Left lung (tissue), 14 donors: ENCODE measurements around the gene HECTD1. TPM values are rescaled to one million over a fixed set of nuclear protein-coding genes. Genes with fewer than 3 reads are reported as not detected.
A peak's percentile ranks its signal among the peaks of the same experiment; 100 is the strongest.
"Not testable (repeated sequence)": the region's sequence is repeated elsewhere in the genome, so short reads cannot be mapped to it uniquely, and the experiment has no call there.

Source experiments
- ATAC-seq: fragments of 200-7000 bp; cut with Tn5 transposase; one replicate; pipeline ENCODE4 v1.9.1; 2020; ENCODE audit warnings: moderate library complexity
- DNase-seq, 4 donors: peaks; one replicate each; pipeline ENCODE4 v3.0.0-alpha.2; 2013 to 2020
- H3K27ac ChIP-seq, 2 donors: fragments of 200-600 bp; sonication (generic) in 1 of 2; one replicate each; pipeline versions ENCODE4 v1.5.0 to v1.8.0; 2020 to 2021
- H3K27me3 ChIP-seq, 2 donors: fragments of 200-600 bp; sonication (generic) in 1 of 2; one replicate each; pipeline versions ENCODE4 v1.5.0 to v1.8.0; 2020 to 2021
- H3K36me3 ChIP-seq, 2 donors: fragments of 200-600 bp; sonication (generic) in 1 of 2; one replicate each; pipeline versions ENCODE4 v1.5.0 to v1.8.0; 2020 to 2021
- H3K4me1 ChIP-seq, 2 donors: fragments of 200-600 bp; one replicate each; pipeline ENCODE4 v1.8.0; 2021
- H3K4me3 ChIP-seq, 2 donors: fragments of 200-600 bp; sonication (generic) in 1 of 2; one replicate each; pipeline versions ENCODE4 v1.5.0 to v1.8.0; 2020 to 2021; ENCODE audit warnings: mild to moderate bottlenecking in 1 of 2
- H3K9me3 ChIP-seq, 2 donors: fragments of 200-600 bp; sonication (generic) in 1 of 2; one replicate each; pipeline versions ENCODE4 v1.5.0 to v1.8.0; 2020 to 2021
- CTCF ChIP-seq, 2 donors: fragments of 200-600 bp; sonication (generic) in 1 of 2; IDR thresholded peaks; one replicate each; pipeline versions ENCODE4 v1.5.0 to v1.8.0; 2021; ENCODE audit warnings: antibody characterized with exemption in 2 of 2
- intact Hi-C, 2 donors: fragments of 100-400 bp; cut with DNase I; formaldehyde crosslinking; loops; one replicate each; pipeline versions ENCODE4 v1.11.2 to v1.14.2; 2022
- long read RNA-seq, 12 donors: library from polyadenylated mRNA in 2 of 12; unstranded in 2 of 12; transcript quantifications; one replicate each; pipeline ENCODE4 v2.0.0 and lab custom pipeline, GENCODE V29; 2019 to 2026
- polyA plus RNA-seq, 6 donors: library from polyadenylated mRNA; unstranded; fragments of 120-200 nt; gene quantifications; one replicate each; pipeline ENCODE4 v1.2.1, GENCODE V29; 2013; ENCODE audit not compliant: insufficient read length in 6 of 6
- total RNA-seq, 2 donors: library from RNA; stranded (reverse); fragmentation: NEBNext Ultra II Directional; extraction: Animal tissue kit (Norgen Biotek cat#: 25700); gene quantifications; one replicate each; pipeline ENCODE4 v1.2.1, GENCODE V29; 2021
- donor health status: DM: no; HTN: yes; CAD: no.
- donor health status: DM: no; HTN: no; CAD: no.

HECTD1 gene
- 100 to 1,000 TPM; 160 to 165 TPM for total RNA-seq
- polyA plus RNA-seq: 100 to 1,000 TPM; 178 to 203 (median 193) TPM
- long read RNA-seq, donor 1, full-length matches to known transcripts: 10 of 19 reads
- long read RNA-seq, donor 1, partial matches to known transcripts: 9 of 19 reads
- long read RNA-seq, donor 1, other reads (novel, unspliced or antisense): 0 of 19 reads
- long read RNA-seq, donor 2, full-length matches to known transcripts: 11 of 28 reads
- long read RNA-seq, donor 2, partial matches to known transcripts: 17 of 28 reads
- long read RNA-seq, donor 2, other reads (novel, unspliced or antisense): 0 of 28 reads
- long read RNA-seq, donor 3, partial matches to known transcripts: 0 of 5 reads
- long read RNA-seq, donor 3, other reads (novel, unspliced or antisense): 0 of 5 reads
- long read RNA-seq, donor 4, partial matches to known transcripts: 23 of 25 reads
- long read RNA-seq, donor 4, other reads (novel, unspliced or antisense): 2 of 25 reads
- long read RNA-seq, donor 5, transcript HECTD1-212 (2 exons, 595 nt): major isoform, 7 of 14 reads
- long read RNA-seq, donor 5, partial matches to known transcripts: 0 of 14 reads
- long read RNA-seq, donor 5, other reads (novel, unspliced or antisense): 0 of 14 reads
- long read RNA-seq, donor 6, full-length matches to known transcripts: 4 of 16 reads
- long read RNA-seq, donor 6, partial matches to known transcripts: 12 of 16 reads
- long read RNA-seq, donor 6, other reads (novel, unspliced or antisense): 0 of 16 reads
- long read RNA-seq, donor 7, partial matches to known transcripts: 0 of 2 reads
- long read RNA-seq, donor 7, other reads (novel, unspliced or antisense): 0 of 2 reads
- long read RNA-seq, donor 8, partial matches to known transcripts: 7 of 10 reads
- long read RNA-seq, donor 8, other reads (novel, unspliced or antisense): 0 of 10 reads
- long read RNA-seq, donor 9: 0 reads
- long read RNA-seq, donor 10, partial matches to known transcripts: 16 of 17 reads
- long read RNA-seq, donor 10, other reads (novel, unspliced or antisense): 1 of 17 reads
- long read RNA-seq, donor 11, partial matches to known transcripts: 0 of 7 reads
- long read RNA-seq, donor 11, other reads (novel, unspliced or antisense): 0 of 7 reads
- long read RNA-seq, donor 12, transcript HECTD1-212 (2 exons, 595 nt): major isoform, 5 of 15 reads
- long read RNA-seq, donor 12, partial matches to known transcripts: 6 of 15 reads
- long read RNA-seq, donor 12, other reads (novel, unspliced or antisense): 0 of 15 reads

DNA sequence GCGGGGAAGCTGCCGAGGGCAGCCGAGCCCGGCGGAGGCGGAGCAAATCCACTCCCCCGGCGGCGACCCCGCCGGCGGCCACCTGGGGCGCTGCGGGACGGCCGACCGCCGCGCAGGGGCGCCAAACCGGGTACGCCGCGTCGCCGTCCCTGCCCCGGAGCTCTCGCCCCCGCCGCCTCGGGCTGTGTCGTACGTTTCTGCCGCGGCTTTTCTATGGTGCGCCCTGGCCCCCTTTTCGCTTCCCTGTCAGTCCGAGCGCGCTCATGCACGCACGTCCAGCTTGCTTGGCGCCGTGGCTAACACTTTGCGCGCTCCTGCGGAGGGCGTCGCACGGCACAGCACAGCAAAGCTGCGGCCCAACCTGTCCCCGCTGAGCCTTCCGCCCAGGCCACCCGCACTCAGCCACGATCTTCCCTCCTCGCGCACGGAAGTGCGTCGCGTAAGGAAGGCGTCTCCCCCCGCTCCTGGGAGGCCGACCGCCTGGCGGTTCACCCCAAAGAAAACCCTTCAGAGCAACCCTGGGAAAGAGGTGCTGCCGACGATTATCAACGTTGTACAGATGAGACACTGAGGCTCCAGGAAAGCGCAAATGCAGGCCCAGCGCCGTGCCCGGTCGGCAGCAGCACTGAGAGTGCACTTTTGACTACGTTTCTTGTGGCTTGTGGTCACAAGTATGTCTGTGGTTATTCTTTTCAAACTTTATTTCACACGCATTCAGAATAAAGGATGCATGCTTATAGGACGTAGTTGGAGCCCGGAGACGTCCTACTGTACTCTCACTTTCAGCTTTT lies at the start of gene HECTD1:
Gene HECTD1, minus strand, starts transcription at position 39 of the 791 bp plus-strand sequence. CDS start 1,857 bp downstream, outside the sequence.
- peak; percentile 94 for ATAC-seq
- Histone ChIP-seq H3K4me1 (peaks cover 13 to 31% of the 10 kb centered on the region in 2 donors), H3K36me3 (peaks cover 0 to 12% of the 10 kb centered on the region in 2 donors), H3K27me3 (no peaks in the 10 kb centered on the region), H3K27ac (peak within 1 kb of the TSS; percentile 99 to 100), H3K9me3 (no peaks in the 10 kb centered on the region), H3K4me3 (peak within 1 kb of the TSS; percentile 79 to 81)
- TF ChIP-seq CTCF (IDR thresholded peaks at IDR 0.05): peak; percentile 82 to 92
- intact Hi-C loops: no loop called here
- DNase-seq: peak; percentile 92 to 98 (median 94)

GRCh38 chr14:31257244-31257553 lies 49.6 kb upstream of the HECTD1 start:
- no peak for TF ChIP-seq CTCF (IDR thresholded peaks at IDR 0.05)
- DNase-seq (no peak), ATAC-seq (no peak)
- H3K27ac ChIP-seq: no peak overlapping the region
- no peaks in the 10 kb centered on the region for H3K36me3 ChIP-seq
- H3K27me3 ChIP-seq: no peaks in the 10 kb centered on the region
- no peaks in the 10 kb centered on the region for H3K9me3 ChIP-seq
- H3K4me3 ChIP-seq: no peak overlapping the region
- intact Hi-C loops: no loop called here
- H3K4me1 ChIP-seq: peaks cover 6 to 11% of the 10 kb centered on the region in 2 donors

DNA sequence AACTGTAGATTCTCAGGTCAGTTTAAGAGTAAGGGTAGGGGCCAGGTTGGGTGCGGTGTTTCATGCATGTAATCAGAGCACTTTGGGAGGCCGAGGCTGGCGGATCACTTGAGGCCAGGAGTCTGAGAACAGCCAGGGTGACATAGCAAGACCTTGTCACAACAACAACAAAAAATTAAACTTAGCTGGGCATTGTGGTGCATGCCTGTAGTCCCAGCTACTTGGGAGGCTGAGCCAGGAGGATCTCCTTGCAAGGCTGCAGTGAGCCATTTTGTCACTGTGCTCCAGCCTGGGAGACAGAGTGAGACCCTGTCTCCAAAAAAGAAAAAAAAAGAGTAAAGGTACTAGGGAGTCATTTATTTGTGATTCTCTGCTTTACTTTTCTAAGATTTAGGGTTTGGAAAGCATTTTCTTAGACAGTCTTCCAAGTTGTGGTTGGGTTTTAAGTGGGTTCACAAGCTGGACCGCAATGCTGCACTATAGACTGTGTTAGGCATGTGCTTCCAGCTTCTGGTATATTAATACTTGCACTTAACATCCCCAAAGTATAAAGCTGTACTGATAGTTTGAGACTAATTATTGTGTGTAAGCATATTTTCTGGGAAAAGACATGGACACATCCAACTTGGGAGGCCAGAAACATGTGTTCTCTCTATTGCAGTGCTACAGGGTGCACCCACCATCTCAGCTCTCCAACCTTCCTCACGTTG lies 49.1 kb upstream of the HECTD1 start:
- Histone ChIP-seq H3K9me3 (no peaks in the 10 kb centered on the region), H3K27me3 (no peaks in the 10 kb centered on the region), H3K4me3 (no peak overlapping the region), H3K27ac (no peak overlapping the region), H3K4me1 (peaks cover under 1 to 5% of the 10 kb centered on the region in 2 donors), H3K36me3 (no peaks in the 10 kb centered on the region)
- DNase-seq: no peak
- intact Hi-C loops: no loop called here
- no peak for TF ChIP-seq CTCF (IDR thresholded peaks at IDR 0.05)
- no peak for ATAC-seq

DNA sequence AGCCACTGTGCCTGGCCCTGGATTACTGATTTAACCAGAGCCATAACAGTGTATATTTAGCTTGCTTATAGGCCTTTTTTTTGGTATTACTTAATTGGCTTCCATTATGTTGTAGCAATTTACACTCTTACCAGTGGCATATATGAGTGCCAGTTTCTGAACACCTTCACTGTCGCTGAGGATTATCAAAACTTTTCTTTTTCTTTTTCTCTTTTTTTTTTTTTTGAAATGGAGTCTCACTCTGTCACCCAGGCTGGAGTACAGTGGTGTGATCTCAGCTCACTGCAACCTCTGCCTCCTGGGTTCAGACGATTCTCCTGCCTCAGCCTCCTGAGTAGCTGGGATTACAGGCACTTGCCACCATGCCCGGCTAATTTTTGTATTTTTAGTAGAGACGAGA lies 48.3 kb upstream of the HECTD1 start:
- H3K4me1 ChIP-seq, H3K36me3 ChIP-seq, H3K27me3 ChIP-seq, H3K27ac ChIP-seq, intact Hi-C loops, DNase-seq, H3K4me3 ChIP-seq, H3K9me3 ChIP-seq, ATAC-seq: not testable (repeated sequence)
